Lower leg skin (tissue), 4 donors: ENCODE results near the gene THOC1. TPM values are rescaled to one million over a fixed set of nuclear protein-coding genes. Genes with fewer than 3 reads are reported as not detected.

Experiments used
- DNase-seq, 2 donors: peaks; one replicate each; pipeline ENCODE4 v3.0.0-alpha.2; 2019; ENCODE audit warnings: low spot score in 2 of 2
- H3K4me3 ChIP-seq: fragments of 200-600 bp; sonication (generic); 2 replicates; pipeline ENCODE4 v1.5.1; 2017; ENCODE audit warnings: mild to moderate bottlenecking, low read depth; ENCODE audit not compliant: poor library complexity, severe bottlenecking
- POLR2A ChIP-seq, 2 donors: fragments of 450-650 bp; IDR thresholded peaks; one replicate each; pipeline ENCODE4 v1.6.1; 2016 to 2017; ENCODE audit warnings: antibody characterized with exemption in 2 of 2, mild to moderate bottlenecking in 1 of 2, moderate library complexity in 1 of 2
- WGBS, 2 donors: methylation state at CpG; one replicate each; pipeline ENCODE4 v1.1.5; 2018; 5-methylcytosine and 5-hydroxymethylcytosine counted together
- intact Hi-C: fragments of 100-400 bp; cut with DNase I; formaldehyde crosslinking; loops from one replicate; pipeline ENCODE4 v1.15.0; 2023; ENCODE audit warnings: low total_unique reads
- total RNA-seq, 4 donors: library from RNA; depleted of rRNA; stranded (reverse); fragments of >200 nt; gene quantifications; one replicate each; pipeline ENCODE4 v1.1.0, GENCODE V29; 2016
- TF ChIP-seq, protein P1 (sequence below), 3 donors: fragments of 450-650 bp; IDR thresholded peaks; one replicate each; pipeline ENCODE4 v1.5.1; 2016; ENCODE audit warnings: antibody characterized with exemption in 3 of 3, mild to moderate bottlenecking in 3 of 3, moderate library complexity in 2 of 3

Gene THOC1
- total RNA-seq, 4 donors from 2014 or later, result 28.8 to 61.6 (median 38.2) TPM

DNA sequence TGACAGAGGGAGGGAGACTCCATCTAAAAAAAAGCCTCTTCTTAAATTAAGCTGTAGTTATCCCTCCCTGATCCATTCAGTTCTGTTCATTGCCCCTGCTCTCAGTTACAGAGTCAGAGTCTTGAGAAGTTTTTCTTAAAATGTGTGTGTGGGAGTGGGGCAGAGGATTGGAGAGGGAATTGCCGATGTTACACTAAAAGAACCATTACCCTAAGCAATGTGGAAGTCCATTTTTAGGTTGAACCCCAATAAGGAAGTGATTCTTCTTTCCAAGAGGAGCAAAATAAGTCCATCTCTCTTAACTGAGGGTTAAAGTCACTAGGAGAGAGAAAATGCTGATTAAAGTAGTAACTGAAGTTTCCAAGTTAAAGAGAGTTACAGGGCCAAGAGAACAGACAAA lies 21.2 kb upstream of the THOC1 start:
- no peak for DNase-seq
- H3K4me3 ChIP-seq, result no peak overlapping the region
- intact Hi-C loops, result no loop called here
- no peak for TF ChIP-seq POLR2A (IDR thresholded peaks at IDR 0.05)
- TF ChIP-seq, protein P1, sequence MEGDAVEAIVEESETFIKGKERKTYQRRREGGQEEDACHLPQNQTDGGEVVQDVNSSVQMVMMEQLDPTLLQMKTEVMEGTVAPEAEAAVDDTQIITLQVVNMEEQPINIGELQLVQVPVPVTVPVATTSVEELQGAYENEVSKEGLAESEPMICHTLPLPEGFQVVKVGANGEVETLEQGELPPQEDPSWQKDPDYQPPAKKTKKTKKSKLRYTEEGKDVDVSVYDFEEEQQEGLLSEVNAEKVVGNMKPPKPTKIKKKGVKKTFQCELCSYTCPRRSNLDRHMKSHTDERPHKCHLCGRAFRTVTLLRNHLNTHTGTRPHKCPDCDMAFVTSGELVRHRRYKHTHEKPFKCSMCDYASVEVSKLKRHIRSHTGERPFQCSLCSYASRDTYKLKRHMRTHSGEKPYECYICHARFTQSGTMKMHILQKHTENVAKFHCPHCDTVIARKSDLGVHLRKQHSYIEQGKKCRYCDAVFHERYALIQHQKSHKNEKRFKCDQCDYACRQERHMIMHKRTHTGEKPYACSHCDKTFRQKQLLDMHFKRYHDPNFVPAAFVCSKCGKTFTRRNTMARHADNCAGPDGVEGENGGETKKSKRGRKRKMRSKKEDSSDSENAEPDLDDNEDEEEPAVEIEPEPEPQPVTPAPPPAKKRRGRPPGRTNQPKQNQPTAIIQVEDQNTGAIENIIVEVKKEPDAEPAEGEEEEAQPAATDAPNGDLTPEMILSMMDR (IDR thresholded peaks at IDR 0.05), result no peak
- WGBS, 2 donors, result 74 to 92% methylated on average over 1 of the region's 1 CpG

DNA sequence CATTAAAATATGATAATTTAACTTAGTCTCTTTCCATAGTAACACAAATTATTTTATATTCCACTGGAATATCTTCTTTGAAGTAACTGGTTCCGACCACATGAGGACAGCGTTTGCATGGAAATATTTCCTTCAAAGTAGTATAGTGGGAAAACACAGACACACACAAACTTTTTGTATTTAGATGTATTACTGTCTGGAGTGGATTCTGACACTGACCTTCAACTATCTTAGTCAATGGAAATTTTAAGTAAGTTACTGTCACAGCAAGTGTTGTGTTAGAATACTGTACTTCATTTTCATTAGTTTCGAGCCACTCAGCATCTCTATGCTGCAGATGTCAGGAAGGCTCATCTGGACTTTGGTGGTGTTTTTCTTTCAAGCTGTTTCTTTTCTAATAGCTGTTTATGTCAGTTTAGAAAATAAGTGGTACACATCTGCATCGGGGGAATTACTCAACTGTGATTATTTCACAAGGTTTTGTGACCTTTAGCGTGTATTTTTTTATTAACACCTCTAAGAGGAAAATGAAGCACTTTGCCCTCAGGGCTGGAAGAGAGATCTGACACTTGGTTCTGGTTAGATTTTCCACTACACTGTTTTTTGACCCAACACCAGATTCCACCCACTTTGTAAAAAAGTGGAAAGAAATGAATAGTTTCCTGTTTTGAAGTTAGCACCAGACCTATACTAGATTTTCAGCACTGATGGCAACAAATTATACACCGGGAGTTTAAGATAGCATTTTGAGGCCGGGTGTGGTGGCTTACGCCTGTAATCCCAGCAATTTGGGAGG lies 18.9 kb upstream of the THOC1 start:
- 56 to 62% methylated on average over 8 of the region's 8 CpGs for WGBS, 2 donors
- TF ChIP-seq POLR2A (IDR thresholded peaks at IDR 0.05), result no peak
- TF ChIP-seq, protein P1 (IDR thresholded peaks at IDR 0.05), result no peak
- intact Hi-C loops, result no loop called here
- no peak overlapping the region for H3K4me3 ChIP-seq
- no peak for DNase-seq

DNA sequence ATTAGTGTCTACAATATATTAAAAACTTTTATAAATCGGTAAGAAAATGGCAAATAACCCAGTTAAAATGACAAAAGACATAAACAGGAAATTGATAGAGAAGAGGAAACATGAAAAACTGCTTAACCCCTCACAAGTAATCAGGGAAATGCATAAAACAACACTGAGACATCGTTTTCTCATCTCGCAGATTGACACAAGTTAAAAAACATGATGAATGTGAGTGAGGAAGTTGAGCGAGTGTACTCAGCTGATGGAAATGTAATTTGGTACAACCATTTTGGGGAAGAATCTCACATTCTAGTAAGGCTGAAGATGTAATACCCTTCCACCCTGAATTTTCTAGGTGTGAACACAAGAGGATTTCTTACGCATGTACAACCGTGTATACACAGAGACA lies 18.0 kb upstream of the THOC1 start:
- intact Hi-C loops, result no loop called here
- TF ChIP-seq POLR2A (IDR thresholded peaks at IDR 0.05), result no peak
- TF ChIP-seq, protein P1 (IDR thresholded peaks at IDR 0.05), result no peak
- no peak overlapping the region for H3K4me3 ChIP-seq
- 74 to 79% methylated on average over 6 of the region's 6 CpGs for WGBS, 2 donors
- DNase-seq, result no peak

DNA sequence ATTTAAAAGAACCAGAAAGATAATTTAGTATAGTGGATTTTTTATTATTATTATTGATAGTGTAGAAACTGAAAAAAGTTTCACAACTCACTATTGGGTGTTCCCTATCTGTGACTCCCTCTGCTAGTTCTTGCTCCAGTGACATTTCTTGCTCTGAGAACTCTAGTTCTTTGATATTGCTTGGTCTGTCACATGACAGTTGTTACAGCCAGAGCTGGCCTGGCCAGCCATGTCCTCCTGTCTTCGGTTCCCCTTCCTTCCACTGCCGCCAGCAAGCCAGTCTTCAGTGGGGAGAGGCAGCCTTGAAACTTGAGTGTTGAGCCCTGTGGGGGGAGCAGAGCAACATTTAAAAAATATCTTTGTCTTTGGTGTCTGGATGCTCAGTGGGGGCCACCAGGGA lies 7.6 kb upstream of the THOC1 start:
- no peak for DNase-seq
- H3K4me3 ChIP-seq, result no peak overlapping the region
- 73 to 77% methylated on average over 2 of the region's 2 CpGs for WGBS, 2 donors
- TF ChIP-seq, protein P1 (IDR thresholded peaks at IDR 0.05), result no peak
- no peak for TF ChIP-seq POLR2A (IDR thresholded peaks at IDR 0.05)
- intact Hi-C loops, result no loop called here

DNA sequence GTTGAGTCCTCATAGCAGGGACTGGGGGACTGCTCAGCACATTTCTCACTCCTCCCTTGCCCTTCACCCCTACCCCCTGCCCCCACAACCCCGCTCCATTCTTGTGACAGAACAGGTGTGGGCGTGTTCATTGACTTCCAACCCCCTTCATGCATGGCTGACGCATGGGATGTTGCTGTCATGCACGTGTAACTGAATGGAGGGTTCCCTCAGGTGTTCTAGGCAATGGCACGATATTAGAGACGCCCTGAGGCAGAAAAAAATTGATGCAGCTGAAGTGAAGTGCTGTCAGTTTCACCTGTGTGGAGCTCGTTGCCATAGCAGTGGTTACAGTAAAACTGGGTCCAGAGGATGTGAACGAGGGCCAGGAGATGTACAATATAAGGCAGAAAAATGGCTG lies 6.5 kb upstream of the THOC1 start:
- no peak for TF ChIP-seq POLR2A (IDR thresholded peaks at IDR 0.05)
- TF ChIP-seq, protein P1 (IDR thresholded peaks at IDR 0.05), result no peak
- 70 to 75% methylated on average over 8 of the region's 8 CpGs for WGBS, 2 donors

DNA sequence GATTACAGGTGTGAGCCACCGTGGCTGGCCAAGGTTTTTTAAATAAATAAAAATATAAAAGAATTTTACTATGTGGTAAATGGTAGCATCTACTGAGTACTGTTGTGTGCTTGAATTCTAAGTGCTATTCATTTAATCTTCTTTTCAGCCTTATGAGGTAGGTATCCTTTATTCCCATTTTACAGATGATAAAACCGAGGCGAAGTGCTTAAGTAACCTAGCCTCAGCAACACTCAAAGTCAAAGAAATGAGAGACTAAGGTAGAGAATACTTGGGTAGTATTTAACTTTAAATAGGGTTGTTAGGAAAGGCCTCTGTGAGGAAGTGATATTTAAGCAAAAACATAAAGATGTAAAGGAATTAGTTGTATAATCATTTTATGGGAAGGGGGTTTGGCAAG lies 5.7 kb upstream of the THOC1 start:
- intact Hi-C loops, result no loop called here
- no peak for DNase-seq
- no peak overlapping the region for H3K4me3 ChIP-seq
- 98 to 99% methylated on average over 3 of the region's 3 CpGs for WGBS, 2 donors
- TF ChIP-seq POLR2A (IDR thresholded peaks at IDR 0.05), result no peak
- TF ChIP-seq, protein P1 (IDR thresholded peaks at IDR 0.05), result no peak

More for the DNA sequence above, 6.5 kb upstream of the THOC1 start:
- intact Hi-C loops, result no loop called here
- H3K4me3 ChIP-seq, result no peak overlapping the region
- no peak for DNase-seq
